ENCODE results near the gene DNAH10. TPM values are rescaled to one million over a fixed set of nuclear protein-coding genes. Genes with fewer than 3 reads are reported as not detected.

Gene DNAH10
- total RNA-seq, 1 donor from 2014 or later = 0.54 TPM

GRCh38 chr12:123941624-123942237, 179.6 kb downstream of the DNAH10 start:
- H2AFZ ChIP-seq (ENCODE audit: low read depth, low read length) = no peak overlapping the region
- H3K27me3 ChIP-seq (ENCODE audit: insufficient read depth, low read length) = no peaks in the 10 kb centered on the region
- H3K79me2 ChIP-seq (ENCODE audit: insufficient read depth, low read length) = no peaks in the 10 kb centered on the region
- peaks cover 27% of the 10 kb centered on the region for H3K4me1 ChIP-seq (ENCODE audit: insufficient read depth, low read length)
- H3K4me3 Mint-ChIP-seq (ENCODE audit: unreplicated experiment) = no peak overlapping the region
- H3K4me1 Mint-ChIP-seq (ENCODE audit: low read depth, unreplicated experiment) = peaks cover 16% of the 10 kb centered on the region
- FAIRE-seq = peak; percentile 65
- TF ChIP-seq CTCF (IDR thresholded peaks at IDR 0.05; ENCODE audit: insufficient read depth, low read depth, low read length) (no peak), EZH2 (IDR thresholded peaks at IDR 0.05; ENCODE audit: insufficient read depth, low read length) (no peak)
- peaks cover 1% of the 10 kb centered on the region for H3K36me3 ChIP-seq (ENCODE audit: insufficient read depth, low read length)
- peaks cover 14% of the 10 kb centered on the region for H3K9me3 Mint-ChIP-seq (ENCODE audit: unreplicated experiment)
- H3K27ac ChIP-seq (ENCODE audit: low read depth, low read length) = peak overlapping the region; percentile 81
- no peak overlapping the region for H3K4me3 ChIP-seq (ENCODE audit: insufficient read depth, low read depth, low read length)
- peak overlapping the region; percentile 72 for H3K4me2 ChIP-seq (ENCODE audit: low read length)
- peaks cover 50% of the 10 kb centered on the region for H3K36me3 Mint-ChIP-seq (ENCODE audit: low read depth, unreplicated experiment)
- H3K27me3 Mint-ChIP-seq (ENCODE audit: low read depth, unreplicated experiment) = no peaks in the 10 kb centered on the region
- H3K9ac ChIP-seq (ENCODE audit: low read length) = peak overlapping the region; percentile 54
- no peak overlapping the region for H3K27ac Mint-ChIP-seq (ENCODE audit: unreplicated experiment)
- peaks cover 7% of the 10 kb centered on the region for H3K9me3 ChIP-seq (ENCODE audit: insufficient read depth, low read depth, low read length)
- DNase-seq (ENCODE audit: low read depth) = no peak
- H4K20me1 ChIP-seq (ENCODE audit: insufficient read depth, low read length) = peaks cover 29% of the 10 kb centered on the region

GRCh38 chr12:123942238-123942653, 180.1 kb downstream of the DNAH10 start:
- DNase-seq (ENCODE audit: low read depth) (peak; percentile 88), FAIRE-seq (peak; percentile 92)
- Mint-ChIP-seq H3K4me3 (ENCODE audit: unreplicated experiment) (no peak overlapping the region), H3K36me3 (ENCODE audit: low read depth, unreplicated experiment) (peaks cover 50% of the 10 kb centered on the region), H3K27me3 (ENCODE audit: low read depth, unreplicated experiment) (no peaks in the 10 kb centered on the region), H3K4me1 (ENCODE audit: low read depth, unreplicated experiment) (peaks cover 16% of the 10 kb centered on the region), H3K27ac (ENCODE audit: unreplicated experiment) (peak overlapping the region; percentile 64), H3K9me3 (ENCODE audit: unreplicated experiment) (peaks cover 13% of the 10 kb centered on the region)
- TF ChIP-seq CTCF (IDR thresholded peaks at IDR 0.05; ENCODE audit: insufficient read depth, low read depth, low read length) (no peak), EZH2 (IDR thresholded peaks at IDR 0.05; ENCODE audit: insufficient read depth, low read length) (no peak)
- Histone ChIP-seq H3K27me3 (ENCODE audit: insufficient read depth, low read length) (no peaks in the 10 kb centered on the region), H3K4me3 (ENCODE audit: insufficient read depth, low read depth, low read length) (no peak overlapping the region), H3K36me3 (ENCODE audit: insufficient read depth, low read length) (no peaks in the 10 kb centered on the region), H3K4me1 (ENCODE audit: insufficient read depth, low read length) (peaks cover 27% of the 10 kb centered on the region), H3K79me2 (ENCODE audit: insufficient read depth, low read length) (no peaks in the 10 kb centered on the region), H2AFZ (ENCODE audit: low read depth, low read length) (no peak overlapping the region), H3K27ac (ENCODE audit: low read depth, low read length) (peak overlapping the region; percentile 85), H3K4me2 (ENCODE audit: low read length) (peak overlapping the region; percentile 76), H3K9me3 (ENCODE audit: insufficient read depth, low read depth, low read length) (peaks cover 7% of the 10 kb centered on the region), H3K9ac (ENCODE audit: low read length) (peak overlapping the region; percentile 73), H4K20me1 (ENCODE audit: insufficient read depth, low read length) (peaks cover 29% of the 10 kb centered on the region)

Data from astrocyte (in vitro differentiated cells and primary cell).